ENCODE measurements around the gene KRT32. TPM values are rescaled to one million over a fixed set of nuclear protein-coding genes. Genes with fewer than 3 reads are reported as not detected.

The KRT32 gene
- total and polyA plus RNA-seq, 9 of the 15 experiments (the other 6 are each of a cell fraction or from before 2014, with no cell fraction given) = not detected

GRCh38 chr17:41492351-41492750 lies 25.2 kb upstream of the KRT32 start:
- POLR2A ChIA-PET = interaction anchor here (0.5 to 1.1 kb wide), 3 partner anchors 14 to 526 kb away, joined by 3 to 4 read pairs (median 3); partner anchors contain the start of gene KRT19
- intact Hi-C loops (cut with micrococcal nuclease) = loop anchor here (10.0 kb wide), 1 partner anchor 588 kb away; no protein-coding TSS in a partner anchor

DNA sequence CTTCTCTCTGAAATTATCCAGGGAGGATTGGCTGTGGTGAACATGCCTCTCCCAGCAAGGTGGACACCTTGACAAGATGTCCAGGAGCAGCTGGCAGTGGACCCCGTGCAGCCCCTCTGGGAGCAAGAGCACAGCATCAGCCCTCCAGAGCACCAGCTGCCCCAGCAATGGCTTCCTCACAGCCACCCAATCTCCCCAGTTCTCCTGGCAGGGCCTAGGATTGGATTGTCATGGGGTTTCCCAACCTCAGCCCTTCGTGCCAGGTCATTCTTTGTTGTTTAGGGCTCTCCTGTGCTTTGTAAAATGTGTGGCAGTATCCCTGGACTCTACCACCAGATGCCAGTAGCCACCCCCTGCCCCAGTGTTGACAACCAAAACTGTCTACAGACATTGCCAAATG lies 24.3 kb upstream of the KRT32 start:
- no peak overlapping the region for H3K9ac ChIP-seq (ENCODE audit: insufficient read depth in 1 of 2, low read depth in 2 of 2, low read length in 2 of 2)
- 11% methylated on average over 2 of the region's 2 CpGs for WGBS (ENCODE audit: insufficient coverage, low coverage, missing lambda C conversion rate)
- in situ Hi-C loops (cut with MboI) (no loop called here), intact Hi-C loops (cut with micrococcal nuclease) (loop anchor here (10.0 kb wide), 1 partner anchor 587 kb away; no protein-coding TSS in a partner anchor)
- no peak overlapping the region for H3K4me3 ChIP-seq
- no TSS peak for BruUV-seq (replicated peaks)
- H3K9me1 ChIP-seq (ENCODE audit: control insufficient read depth, insufficient read depth, low read length) = no peaks in the 10 kb centered on the region
- TF ChIP-seq, protein P1, sequence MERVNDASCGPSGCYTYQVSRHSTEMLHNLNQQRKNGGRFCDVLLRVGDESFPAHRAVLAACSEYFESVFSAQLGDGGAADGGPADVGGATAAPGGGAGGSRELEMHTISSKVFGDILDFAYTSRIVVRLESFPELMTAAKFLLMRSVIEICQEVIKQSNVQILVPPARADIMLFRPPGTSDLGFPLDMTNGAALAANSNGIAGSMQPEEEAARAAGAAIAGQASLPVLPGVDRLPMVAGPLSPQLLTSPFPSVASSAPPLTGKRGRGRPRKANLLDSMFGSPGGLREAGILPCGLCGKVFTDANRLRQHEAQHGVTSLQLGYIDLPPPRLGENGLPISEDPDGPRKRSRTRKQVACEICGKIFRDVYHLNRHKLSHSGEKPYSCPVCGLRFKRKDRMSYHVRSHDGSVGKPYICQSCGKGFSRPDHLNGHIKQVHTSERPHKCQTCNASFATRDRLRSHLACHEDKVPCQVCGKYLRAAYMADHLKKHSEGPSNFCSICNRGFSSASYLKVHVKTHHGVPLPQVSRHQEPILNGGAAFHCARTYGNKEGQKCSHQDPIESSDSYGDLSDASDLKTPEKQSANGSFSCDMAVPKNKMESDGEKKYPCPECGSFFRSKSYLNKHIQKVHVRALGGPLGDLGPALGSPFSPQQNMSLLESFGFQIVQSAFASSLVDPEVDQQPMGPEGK (CRISPR knock-in tag; IDR thresholded peaks at IDR 0.05; ENCODE audit: borderline replicate concordance) = no peak
- TF ChIP-seq NFIX (CRISPR knock-in tag; IDR thresholded peaks at IDR 0.05; ENCODE audit: low read depth) = no peak
- no peak for TF ChIP-seq RAD51 (IDR thresholded peaks at IDR 0.05; ENCODE audit: borderline replicate concordance, low read depth)
- no peak for TF ChIP-seq MTF1 (CRISPR knock-in tag; IDR thresholded peaks at IDR 0.05; ENCODE audit: borderline replicate concordance)
- TF ChIP-seq SREBF1 (IDR thresholded peaks at IDR 0.05; ENCODE audit: borderline replicate concordance, low read depth, low read length) = no peak
- DNase-seq (ENCODE audit: extremely low read depth in 1 of 4, low spot score in 3 of 4) (no peak), FAIRE-seq (no peak), ATAC-seq (no peak)
- no peaks in the 10 kb centered on the region for H3K9me3 ChIP-seq (replicated peaks; ENCODE audit: control insufficient read depth, insufficient read depth, low read depth, low read length)
- peaks cover 0 to 13% of the 10 kb centered on the region in 2 experiments; a peak in 4 of 5 replicates for H3K4me1 ChIP-seq (replicated peaks in 1 of 2; ENCODE audit: control insufficient read depth in 2 of 2, insufficient read depth in 2 of 2, low read length in 2 of 2)
- POLR2A ChIA-PET = interaction anchor here (0.6 to 1.0 kb wide), 3 partner anchors 36 to 146 kb away, joined by 3 to 4 read pairs (median 4); partner anchors contain the start of gene KRT19
- CTCF ChIA-PET (ENCODE audit: low intra/inter-chr PET ratio) = no interaction called here
- H2AFZ ChIP-seq (ENCODE audit: low read depth, low read length) = no peak overlapping the region
- no peaks in the 10 kb centered on the region for H3K36me3 ChIP-seq (ENCODE audit: control insufficient read depth, insufficient read depth, low read length)
- no peaks in the 10 kb centered on the region; the same call in 1 of the 2 replicates for H4K20me1 ChIP-seq (replicated peaks; ENCODE audit: control insufficient read depth, insufficient read depth, low read length)
- no peak overlapping the region for H3K27ac ChIP-seq (ENCODE audit: extremely low read depth, low read depth, low read length)
- peaks cover 2 to 17% of the 10 kb centered on the region in 2 experiments; a peak in 1 of 5 replicates for H3K27me3 ChIP-seq (ENCODE audit: control insufficient read depth in 2 of 2, insufficient read depth in 2 of 2, low read length in 2 of 2)
- H3K79me2 ChIP-seq (ENCODE audit: control insufficient read depth, insufficient read depth, low read length) = no peaks in the 10 kb centered on the region
- no peak overlapping the region for H3K4me2 ChIP-seq (ENCODE audit: insufficient read depth, low read length)

More at GRCh38 chr17:41492351-41492750, 25.2 kb upstream of the KRT32 start:
- DNase-seq (ENCODE audit: extremely low read depth in 1 of 4, low spot score in 3 of 4) (no peak), FAIRE-seq (no peak), ATAC-seq (no peak)
- Histone ChIP-seq H3K27ac (ENCODE audit: extremely low read depth, low read depth, low read length) (no peak overlapping the region), H3K4me3 (no peak overlapping the region), H3K4me1 (replicated peaks in 1 of 2; ENCODE audit: control insufficient read depth in 2 of 2, insufficient read depth in 2 of 2, low read length in 2 of 2) (peaks cover 5 to 13% of the 10 kb centered on the region in 2 experiments), H3K27me3 (ENCODE audit: control insufficient read depth in 2 of 2, insufficient read depth in 2 of 2, low read length in 2 of 2) (peaks cover 2 to 14% of the 10 kb centered on the region in 2 experiments; a peak in 1 of 5 replicates), H3K9ac (ENCODE audit: insufficient read depth in 1 of 2, low read depth in 2 of 2, low read length in 2 of 2) (no peak overlapping the region), H3K9me1 (ENCODE audit: control insufficient read depth, insufficient read depth, low read length) (no peaks in the 10 kb centered on the region), H3K79me2 (ENCODE audit: control insufficient read depth, insufficient read depth, low read length) (no peaks in the 10 kb centered on the region), H3K9me3 (replicated peaks; ENCODE audit: control insufficient read depth, insufficient read depth, low read depth, low read length) (no peaks in the 10 kb centered on the region), H3K4me2 (ENCODE audit: insufficient read depth, low read length) (no peak overlapping the region), H4K20me1 (replicated peaks; ENCODE audit: control insufficient read depth, insufficient read depth, low read length) (no peaks in the 10 kb centered on the region; the same call in 1 of the 2 replicates), H2AFZ (ENCODE audit: low read depth, low read length) (no peak overlapping the region), H3K36me3 (ENCODE audit: control insufficient read depth, insufficient read depth, low read length) (no peaks in the 10 kb centered on the region)
- in situ Hi-C loops (cut with MboI) = no loop called here
- no TSS peak for BruUV-seq (replicated peaks)
- WGBS (ENCODE audit: insufficient coverage, low coverage, missing lambda C conversion rate) = 19% methylated on average over 6 of the region's 6 CpGs
- TF ChIP-seq SPI1 (IDR thresholded peaks at IDR 0.05; ENCODE audit: borderline replicate concordance, low read depth, low read length) (0 out of 2 replicates have a peak, but pooled peaks have one; percentile 19), ZNF695 (CRISPR knock-in tag; IDR thresholded peaks at IDR 0.05) (no peak)
- CTCF ChIA-PET (ENCODE audit: low intra/inter-chr PET ratio) = no interaction called here
